D341Med (cell line): ENCODE measurements around the gene MRGPRX3.
A peak's percentile ranks its signal among the peaks of the same experiment; 100 is the strongest.

ENCODE experiments used
- DNase-seq: peaks from one replicate; pipeline ENCODE4 v3.0.0; 2012; ENCODE audit warnings: low spot score

MRGPRX3 gene

GRCh38 chr11:18168372-18168771 lies 36.0 kb downstream of the MRGPRX3 start:
- DNase-seq, result no peak

DNA sequence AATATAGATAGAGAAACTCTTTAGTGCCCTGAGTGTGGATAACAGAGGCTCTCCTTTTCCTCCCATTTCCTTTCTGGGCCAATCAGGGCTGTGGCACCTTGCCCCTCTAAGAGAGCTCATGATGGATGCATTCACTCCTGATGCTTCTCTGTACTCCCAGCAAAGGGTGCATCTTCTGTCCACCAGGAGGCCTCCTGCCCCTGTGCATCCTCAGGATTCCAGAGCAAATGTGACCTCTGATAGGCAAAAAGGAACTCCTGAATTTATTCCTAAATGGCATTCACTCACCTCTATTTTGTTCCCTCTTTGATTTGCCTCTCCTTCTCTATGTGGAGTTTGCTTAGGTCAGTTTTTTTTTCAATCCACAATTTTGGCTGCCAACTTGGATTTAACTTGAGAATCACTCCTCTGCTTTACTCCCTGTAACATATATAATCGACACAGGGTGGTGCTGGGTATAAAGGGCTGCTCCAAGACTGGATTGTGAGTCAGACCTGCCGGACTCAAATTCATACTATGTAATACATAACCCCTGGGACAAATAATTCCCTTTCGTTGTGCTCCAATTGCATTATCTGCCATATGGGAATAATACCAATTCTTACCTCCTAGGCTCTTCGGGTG lies 39.1 kb downstream of the MRGPRX3 start:
- DNase-seq, result peak; percentile 69

DNA sequence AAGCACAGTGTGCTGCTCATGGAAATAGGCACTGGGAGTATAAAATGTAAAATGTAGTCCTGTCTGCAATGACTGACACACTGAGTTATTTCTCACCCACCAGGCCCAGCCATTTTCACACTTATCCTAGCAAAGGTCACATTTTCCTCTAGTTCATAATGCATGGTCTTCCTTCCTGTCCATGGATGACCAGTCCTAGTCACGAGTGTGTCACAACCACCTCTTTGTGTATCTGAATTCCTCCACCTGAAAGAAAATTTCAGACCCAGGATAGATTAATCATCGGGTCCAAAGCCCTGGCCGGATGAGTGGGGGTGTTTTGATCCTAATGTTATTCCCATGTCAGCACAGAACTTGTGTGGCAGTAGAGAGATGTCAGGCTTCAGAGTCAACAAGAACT lies 40.3 kb downstream of the MRGPRX3 start, which contains the start of gene MRGPRX4:
Gene MRGPRX4, plus strand, starts transcription at position 172 of the 400 bp plus-strand sequence. CDS start 420 bp downstream, outside the sequence.
- DNase-seq, result no peak

GRCh38 chr11:18173225-18173866 lies 41.0 kb downstream of the MRGPRX3 start:
- no peak for DNase-seq
